Daoy (cell line): ENCODE measurements around the gene HACL1. TPM values are rescaled to one million over a fixed set of nuclear protein-coding genes. Genes with fewer than 3 reads are reported as not detected.
"Not testable (repeated sequence)": the region's sequence is repeated elsewhere in the genome, so short reads cannot be mapped to it uniquely, and the experiment has no call there.

Experiments
- DNase-seq: peaks from one replicate; pipeline ENCODE4 v3.0.0-alpha.2; 2015; ENCODE audit warnings: low read depth
- total RNA-seq: library from RNA; depleted of rRNA; stranded (reverse); fragments of >200 nt; shearing (Covaris generic); gene quantifications from 2 replicates; pipeline ENCODE4 v1.2.3, GENCODE V29; 2014

HACL1 gene
- total RNA-seq, 1 experiment from 2014 or later, result 34.6 TPM

DNA sequence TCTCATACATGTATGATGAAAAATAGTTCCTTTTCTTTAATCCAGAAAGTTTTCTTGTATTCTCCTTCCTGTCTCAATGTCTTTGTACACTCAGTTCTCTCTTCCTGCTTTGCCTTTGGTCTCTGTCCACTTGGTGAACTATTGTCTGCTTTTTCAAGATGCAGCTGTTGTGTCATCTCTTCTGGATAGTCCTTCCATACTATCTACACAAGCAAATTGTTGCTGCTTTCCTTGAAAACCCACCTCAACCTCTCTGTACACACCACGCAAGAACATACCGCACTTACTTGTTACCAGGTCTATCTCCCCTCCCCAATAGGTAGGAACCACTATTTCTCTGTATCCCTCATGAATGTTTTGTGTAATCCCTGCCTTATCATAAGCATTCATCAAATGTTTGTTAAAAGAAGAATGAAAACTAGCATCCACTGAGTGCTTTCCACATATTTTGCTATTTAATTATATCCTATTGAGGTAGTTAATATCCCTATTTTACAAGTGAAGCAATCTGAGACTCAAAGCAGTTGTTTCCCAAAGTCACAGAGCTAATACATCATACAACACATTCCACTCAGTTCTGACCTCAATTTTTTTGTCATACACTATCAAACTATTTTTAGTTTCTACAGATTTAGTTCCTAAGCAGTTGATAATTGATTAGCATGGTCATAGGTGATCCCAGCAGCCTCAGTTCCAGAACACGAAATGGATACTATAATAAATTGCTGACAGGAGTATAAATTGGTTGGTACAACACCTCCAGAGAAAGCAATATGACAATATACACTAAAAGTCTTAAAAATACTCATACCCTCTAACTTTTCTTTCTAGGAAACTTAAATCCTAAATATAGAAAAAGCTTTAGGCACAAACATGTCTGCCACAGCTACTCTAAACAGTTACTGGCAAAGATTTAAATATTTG is 19.6 kb downstream of the HACL1 start:
- DNase-seq, result no peak

DNA sequence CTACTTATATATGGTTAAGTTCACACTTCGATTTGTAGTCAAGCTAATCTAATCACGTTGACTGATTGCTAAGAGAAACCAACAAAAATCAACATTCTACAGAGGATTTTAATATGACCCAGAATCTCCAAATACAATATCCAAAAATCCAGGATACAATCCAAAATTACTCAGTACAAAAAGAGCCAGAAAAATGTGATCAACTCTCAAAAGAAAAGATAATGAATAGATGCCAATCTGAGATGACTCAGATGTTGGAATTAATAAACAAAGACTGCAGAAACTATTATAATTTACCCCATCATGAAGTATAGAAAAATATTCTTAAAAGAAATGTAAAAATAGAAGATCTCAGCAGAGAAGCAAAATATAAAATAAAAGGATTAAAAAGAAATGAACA is 22.3 kb downstream of the HACL1 start:
- DNase-seq, result no peak

DNA sequence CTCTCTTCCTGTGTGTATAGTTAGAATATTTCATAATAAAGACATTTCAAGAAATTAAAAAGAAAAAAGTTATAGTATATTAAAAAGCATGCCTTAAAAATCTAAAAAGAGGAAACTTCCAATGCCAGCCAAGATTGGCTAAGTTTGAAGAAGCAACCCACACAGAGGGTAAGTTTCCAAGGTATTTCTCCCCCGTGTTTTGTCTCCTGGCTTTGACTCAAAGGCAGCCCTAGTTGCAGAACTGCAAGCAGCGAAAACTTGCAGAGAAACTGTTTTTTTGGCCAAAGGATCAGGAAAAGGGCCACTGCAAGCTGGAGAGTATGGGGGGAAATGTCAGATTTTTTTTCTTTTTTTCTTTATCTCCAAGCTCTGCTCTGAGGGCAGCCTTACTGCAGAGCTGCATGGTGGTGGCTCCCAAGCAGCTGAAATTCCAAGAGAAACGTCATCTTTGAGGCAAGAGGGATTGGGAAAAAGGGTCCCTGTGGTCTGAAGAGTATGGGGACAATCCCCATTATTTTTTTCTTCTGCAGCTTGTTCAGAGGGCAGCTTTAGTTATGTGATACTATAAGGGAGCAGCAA is 23.0 kb downstream of the HACL1 start:
- no peak for DNase-seq

DNA sequence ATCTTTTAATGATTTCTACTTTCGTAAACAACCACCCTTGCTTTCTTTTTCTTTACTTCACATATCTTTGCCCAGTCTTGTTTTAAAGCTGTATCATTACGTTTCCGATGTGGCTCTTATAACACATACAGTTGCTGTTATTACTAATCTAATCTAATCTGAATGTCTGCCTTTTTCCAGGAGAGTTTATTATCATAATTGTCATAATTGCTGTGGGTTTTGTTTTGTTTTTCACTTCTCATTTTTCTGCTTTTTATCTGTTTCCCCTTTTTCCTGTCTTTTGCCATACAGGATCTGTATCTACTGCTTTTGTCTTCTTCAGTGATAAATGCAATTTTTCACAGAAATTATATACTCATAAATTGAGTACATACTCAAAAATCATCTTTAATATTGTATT is 24.9 kb downstream of the HACL1 start:
- no peak for DNase-seq

DNA sequence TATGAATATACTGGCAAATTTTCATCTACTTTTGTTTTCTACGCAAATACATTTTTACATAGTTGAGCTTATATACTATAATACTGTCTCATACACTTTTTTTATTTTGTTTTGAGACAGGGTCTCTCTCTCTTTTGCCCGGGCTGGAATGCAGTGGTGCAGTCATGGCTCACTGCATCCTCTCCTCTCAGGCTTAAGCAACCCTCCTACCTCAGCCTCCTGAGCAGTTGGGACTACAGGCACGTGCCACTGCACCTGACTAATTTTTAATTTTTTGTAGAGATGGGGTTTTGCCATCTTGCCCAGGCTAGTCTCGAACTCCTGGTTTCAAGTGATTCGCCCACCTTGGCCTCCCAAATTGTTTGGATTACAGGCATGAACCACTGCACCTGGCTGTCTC is 25.9 kb downstream of the HACL1 start:
- DNase-seq, result no peak

DNA sequence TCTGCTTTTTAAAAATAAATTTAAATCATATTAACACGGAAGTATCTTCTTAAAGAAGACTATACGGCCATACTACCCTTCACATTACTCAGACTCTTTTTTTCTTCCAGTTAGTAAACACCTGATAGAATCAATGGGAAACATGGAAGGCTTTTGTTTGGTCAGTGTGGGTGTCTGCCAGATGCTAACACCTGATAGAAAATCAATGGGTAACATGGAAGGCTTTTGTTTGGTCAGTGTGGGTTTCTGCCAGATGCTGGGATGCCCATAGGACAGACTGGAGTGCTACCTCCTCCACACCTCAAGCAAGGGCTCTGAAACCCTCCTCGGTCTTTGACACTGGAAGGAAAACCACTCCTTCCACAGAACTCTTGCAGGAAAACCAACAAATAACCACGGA is 29.2 kb downstream of the HACL1 start:
- no peak for DNase-seq

DNA sequence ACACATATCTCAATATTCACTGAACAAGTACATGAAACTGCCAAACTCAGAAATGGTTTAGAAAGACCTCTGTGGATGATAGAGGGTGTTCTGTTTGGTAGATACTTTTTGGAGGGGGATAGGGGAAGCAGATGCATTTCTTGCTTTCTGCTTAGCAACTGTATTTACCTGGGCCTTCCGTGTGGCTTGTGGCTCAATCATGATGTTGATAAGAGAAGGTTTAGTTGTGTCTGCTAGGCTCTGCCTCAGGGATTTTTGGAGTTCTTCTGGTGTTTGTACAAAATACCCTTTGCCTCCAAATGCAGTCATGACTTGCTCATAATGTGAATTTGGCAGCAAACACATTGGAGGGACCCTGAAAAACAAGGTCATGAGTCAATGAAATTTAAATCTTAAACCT is 38.2 kb downstream of the HACL1 start:
- DNase-seq, result no peak

DNA sequence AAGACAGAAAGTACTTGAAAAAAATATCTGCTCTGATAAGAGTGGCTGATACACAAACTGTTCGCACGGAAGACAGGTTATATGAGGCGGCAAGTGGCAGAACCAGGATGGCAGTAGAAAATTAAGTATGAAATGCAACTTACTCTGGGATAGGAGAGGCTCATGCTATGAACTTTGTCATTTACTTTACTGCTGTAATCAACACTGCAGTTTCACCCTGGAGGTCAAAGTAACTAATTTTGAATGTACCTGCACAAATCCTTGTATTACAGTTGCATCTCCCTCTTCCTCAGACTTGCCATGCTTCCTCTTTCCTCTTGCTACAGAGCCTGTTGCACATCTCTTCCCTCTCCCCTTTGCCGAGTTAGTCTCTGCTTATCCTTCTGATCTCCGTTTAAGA is 38.8 kb downstream of the HACL1 start:
- no peak for DNase-seq

DNA sequence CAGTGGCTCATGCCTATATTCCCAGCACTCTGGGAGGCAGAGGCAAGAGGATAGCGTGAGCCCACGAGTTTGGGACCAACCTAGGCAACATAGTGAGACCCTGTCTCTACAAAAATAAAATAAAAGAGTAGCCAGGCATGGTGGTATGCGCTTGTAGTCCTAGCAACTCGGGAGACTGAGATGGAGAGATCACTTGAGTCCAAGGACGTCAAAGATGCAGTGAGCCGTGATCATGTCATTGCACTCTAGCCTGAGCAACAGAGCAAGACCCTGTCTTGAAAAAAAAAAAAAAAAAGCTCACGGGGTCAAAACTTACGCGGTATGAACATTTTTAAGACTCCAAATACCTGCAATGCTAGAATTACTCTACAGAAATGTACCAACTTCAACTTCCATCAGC is 42.8 kb downstream of the HACL1 start:
- no peak for DNase-seq

DNA sequence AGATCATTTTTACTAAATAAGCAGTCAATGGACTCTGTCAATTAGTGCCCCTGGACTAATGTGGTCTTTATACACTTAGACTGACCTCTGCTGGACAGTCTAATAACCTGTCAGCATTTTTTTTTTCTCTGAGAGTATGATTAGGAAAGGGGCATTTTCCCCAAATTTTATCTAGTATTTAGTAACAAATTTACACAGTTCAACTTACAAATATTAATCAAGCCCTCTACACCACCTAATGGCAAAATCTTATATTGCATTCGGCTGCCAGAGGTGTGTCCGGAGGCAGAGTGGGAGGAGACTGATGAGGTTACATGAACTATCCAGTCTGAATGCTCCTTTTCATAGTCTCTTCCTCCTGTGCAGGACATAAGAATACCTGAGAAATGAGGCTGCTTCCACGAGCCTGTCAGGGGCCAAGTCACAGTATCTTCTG is 43.8 kb downstream of the HACL1 start:
- DNase-seq, result peak; percentile 50

DNA sequence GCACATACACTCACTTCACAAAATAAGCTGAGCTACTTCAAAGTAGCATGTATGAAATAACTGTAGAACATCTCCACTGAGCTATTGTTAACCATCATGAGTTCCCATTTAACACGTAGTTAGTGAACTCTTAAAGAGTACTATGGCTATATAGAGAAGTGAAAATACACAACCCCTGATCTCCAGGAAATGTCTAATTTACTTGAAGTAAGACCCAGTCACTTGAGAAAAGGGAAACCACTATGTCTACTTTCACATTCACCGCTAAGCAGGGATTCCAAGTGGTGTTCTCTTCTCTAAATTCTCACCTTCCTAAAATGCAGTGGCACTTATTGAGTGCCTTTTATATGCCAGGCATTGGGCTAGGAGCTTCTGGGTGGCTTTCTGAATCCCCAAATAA is 44.9 kb downstream of the HACL1 start:
- DNase-seq, result no peak

DNA sequence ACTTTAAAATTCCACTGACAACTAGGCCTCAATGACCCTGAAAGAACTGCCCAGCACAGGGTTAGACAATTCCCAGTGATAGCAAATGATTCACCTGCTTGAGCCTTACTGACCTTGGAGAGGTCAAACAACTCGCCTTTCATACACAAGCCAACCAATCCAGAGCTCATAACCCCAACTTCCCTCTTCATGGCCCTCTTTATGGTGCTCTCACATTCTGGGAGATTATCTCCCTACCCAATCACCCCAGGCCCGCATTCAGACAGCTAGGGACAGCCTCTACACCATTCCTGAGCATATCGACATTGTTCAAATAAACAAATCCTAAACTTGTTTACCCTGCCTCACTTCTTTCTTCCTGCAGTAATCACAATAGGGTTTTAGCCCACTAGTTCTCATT is 47.6 kb downstream of the HACL1 start:
- no peak for DNase-seq

DNA sequence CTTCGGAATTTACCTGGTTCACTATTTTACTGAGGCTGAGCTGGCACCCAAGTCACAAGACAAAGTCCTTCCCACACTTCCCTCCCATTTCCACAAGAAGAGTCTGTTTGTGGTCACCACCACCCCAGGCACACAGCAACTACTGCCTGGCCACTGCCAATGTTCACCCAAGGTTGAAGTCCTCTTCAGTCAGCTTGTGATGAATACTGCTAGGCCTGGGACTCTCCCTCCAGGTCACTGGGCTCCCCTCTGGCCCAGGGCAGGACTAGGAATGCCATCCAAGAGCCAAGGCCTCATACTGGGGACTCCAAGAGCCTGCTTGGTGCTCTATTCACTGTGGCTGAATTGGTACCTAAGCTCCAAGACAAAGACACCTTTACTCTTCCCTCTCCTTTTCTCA is 49.5 kb downstream of the HACL1 start:
- no peak for DNase-seq

DNA sequence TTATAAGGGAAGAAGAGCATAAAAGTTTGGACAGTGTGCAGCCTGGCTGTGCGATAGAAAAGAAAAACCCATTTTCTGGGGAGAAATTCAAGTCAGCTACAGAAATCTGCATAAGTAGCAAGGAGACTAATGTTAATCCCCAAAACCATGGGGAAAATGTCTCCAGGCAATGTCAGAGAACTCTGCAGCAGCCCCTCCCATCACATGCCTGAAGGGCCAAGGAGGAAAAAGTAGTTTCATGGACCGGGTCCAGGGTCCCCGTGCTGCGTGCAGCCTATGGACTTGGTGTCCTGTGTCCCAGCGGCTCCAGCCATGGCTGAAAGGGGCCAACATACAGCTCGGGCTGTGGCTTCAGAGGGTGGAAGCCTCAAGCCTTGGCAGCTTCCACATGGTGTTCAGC is 51.5 kb downstream of the HACL1 start:
- no peak for DNase-seq

DNA sequence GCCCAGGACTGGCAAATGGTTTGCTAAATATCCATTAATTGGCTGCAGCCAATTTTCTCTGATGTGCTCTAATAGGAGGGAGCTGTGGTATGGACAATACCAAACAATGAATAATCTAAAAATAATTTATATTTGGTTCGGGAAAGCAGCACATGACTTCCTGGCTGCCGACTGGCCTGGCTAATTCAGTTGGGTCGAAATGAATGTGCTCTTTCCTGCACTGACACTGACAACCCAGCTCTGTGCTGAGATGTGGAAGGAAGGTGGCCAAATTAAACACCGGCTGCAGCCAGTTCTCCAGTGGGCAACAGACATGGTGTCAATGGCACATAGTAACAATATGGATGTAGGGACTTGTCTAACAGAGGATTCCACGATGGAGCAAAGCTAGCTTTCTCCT is 58.8 kb downstream of the HACL1 start:
- no peak for DNase-seq

DNA sequence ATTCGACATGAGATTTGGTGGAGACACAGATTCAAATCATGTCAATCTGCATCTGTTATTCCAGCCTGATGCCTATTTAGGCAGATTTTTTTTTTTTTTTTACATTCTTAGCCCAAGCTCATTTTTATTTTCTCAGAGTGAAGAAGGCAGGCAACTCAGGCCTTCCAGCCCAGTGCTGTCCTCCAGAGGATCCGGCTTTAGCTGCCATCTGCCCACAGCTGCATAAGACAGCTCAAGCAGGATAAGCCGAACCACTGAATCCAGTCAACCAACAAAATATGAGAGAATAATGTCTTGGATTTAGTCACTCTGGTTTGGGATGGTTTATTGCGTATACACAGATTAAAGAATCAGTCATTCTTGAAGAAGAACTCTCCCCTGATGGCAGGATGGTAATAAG is 60.0 kb downstream of the HACL1 start:
- DNase-seq, result no peak

DNA sequence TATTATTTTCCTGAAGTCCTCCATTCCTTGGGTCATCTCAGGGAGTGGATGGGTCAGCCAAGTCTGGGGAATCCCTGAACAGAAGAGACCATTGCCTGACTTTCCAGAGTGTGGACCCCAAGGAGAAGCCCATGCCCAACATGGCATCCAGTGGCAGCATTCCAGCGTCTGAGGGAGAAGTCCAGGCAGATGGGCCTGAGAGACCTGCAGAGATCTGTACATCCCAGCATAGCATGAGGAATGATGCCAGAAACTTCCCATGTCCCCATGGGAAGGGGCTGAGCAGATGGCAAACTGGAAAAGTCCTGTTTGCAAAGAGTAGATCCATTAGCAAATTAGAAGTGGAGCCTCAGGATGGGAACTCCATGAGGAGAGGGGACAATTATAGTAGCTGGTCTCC is 62.3 kb downstream of the HACL1 start:
- no peak for DNase-seq

DNA sequence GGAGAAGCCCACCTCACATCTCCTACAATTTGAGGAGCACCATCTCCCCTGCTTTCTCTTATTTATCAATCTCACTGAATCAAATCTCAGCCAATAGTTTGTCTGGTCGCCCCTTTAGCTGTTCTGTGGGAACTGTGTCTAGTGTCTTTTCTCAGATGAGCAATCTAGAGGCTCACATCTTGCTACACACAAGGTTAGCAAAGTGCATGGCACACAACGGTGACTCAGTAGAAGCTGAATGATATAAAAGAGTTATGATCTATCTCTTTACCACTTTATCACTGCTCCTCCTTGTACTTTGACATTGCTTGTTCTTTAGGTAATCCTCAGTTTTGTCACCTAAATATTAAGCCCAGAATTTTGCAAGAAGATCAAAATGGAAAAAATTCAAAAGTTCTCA is 63.0 kb downstream of the HACL1 start:
- DNase-seq, result no peak

DNA sequence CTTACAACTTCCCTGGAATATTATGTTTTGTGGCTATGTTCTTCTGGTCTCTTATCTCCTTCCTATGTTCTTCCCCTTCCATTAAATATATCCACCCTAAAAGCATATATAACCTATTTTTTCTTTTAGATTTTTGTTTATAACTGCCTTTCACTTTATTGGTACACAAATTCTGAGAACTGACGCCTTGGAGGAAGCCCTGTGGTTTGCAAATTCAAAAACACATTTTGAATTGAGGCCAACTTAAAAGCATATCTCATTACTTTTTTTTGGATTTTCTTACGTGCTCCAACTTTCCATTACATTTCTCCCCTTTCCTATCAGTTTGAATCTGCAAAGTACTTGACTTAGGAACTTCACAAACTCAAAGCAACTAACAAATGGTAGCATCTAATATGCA is 64.5 kb downstream of the HACL1 start:
- DNase-seq, result no peak

DNA sequence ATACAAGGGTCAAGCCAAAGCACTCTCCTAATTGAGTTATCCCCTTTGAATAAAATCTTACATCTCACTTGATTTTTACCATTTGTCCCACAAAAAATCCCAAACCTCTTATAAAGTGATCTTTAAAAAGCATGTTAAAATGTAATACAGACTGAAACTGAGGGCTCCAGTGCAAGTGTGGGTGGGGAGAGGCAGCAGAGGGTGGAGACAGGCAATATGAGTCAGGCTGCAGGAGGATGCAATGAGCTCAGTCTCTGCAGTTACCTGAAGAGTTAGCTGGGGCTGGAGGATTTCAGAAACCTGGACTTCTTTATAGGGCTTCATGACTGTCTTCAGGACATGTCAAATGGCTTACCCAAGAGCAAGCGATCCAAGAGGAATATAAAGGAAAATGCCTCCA is 65.6 kb downstream of the HACL1 start:
- no peak for DNase-seq

DNA sequence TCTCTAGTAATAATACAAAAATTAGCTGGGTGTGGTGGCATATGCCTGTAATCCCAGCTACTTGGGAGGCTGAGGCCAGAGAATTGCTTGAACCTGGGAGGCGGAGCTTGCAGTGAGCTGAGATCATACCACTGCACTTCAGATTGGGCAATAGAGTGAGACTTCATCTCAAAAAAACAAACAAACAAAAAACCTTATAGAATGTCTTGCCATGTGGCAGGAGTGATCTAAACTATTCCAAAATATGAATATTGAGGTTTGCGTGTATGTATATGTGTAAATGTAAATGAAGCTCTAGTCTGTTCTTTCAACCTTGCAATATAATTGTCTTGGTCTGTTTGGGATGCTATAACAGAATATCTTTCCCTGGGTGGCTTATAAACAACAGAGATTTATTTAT is 68.8 kb downstream of the HACL1 start:
- DNase-seq, result not testable (repeated sequence)

DNA sequence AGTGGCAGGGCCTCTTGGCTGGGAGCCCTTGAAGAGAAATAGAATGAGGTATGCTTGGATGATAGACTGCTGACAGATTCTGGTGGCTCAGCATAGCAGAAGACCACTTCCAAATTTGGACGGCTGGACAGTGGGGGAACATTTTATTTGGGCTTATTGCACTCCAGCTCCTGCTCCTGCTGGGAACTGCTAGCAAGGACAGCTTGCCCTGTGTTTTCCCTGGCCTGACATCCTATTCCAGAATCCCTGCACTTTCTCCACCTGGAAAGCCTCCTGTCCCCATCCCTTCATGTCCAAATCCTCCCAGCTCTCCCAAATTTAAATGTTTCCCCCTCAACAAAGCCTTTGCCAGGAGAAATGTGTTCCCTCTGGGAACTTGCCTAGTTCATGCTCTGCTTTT is 70.0 kb downstream of the HACL1 start:
- no peak for DNase-seq

DNA sequence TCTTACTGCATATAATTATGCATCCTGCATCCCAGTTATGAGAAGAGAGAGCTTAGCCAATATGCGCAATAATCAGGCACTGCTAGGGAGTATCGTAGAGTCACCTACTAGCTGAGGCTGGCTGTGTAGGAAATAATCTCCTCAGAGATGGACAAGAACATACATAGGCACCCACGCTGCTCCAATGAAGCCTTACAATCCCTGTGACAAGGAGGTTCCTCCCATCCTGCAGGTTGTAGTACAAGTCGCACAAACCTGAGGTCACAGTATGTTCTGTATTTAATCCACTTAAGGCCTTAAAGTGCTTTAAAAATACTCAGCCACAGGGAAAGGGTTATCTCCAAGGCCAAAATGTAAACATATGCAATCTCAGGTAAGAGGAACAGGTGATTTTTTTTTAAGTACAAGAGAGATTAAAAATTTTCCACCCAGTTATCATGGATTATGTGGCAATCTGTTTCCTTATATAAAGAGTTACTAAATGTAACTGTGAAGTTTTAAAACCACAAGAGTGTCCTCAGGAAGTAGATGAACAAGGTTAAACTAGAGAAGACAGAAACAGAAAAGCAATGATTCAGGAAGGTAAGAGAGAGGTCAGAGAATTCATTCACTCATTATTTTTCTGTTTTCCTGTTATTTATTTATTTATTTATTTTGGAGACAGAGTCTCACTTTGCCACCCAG is 72.4 kb downstream of the HACL1 start:
- no peak for DNase-seq
